Activated CD8-positive, alpha-beta T cell treated with anti-CD3 and anti-CD28 coated beads, Interleukin-2, amount 10 ng/mL, durations not matched to agents 7 days and 5 days (primary cell): ENCODE results near the gene CCR5AS.
A peak's percentile ranks its signal among the peaks of the same experiment; 100 is the strongest.
"Not testable (repeated sequence)": the region's sequence is repeated elsewhere in the genome, so short reads cannot be mapped to it uniquely, and the experiment has no call there.

ENCODE experiments used
- ATAC-seq: fragments of 150-1000 bp; cut with Tn5 transposase; one replicate; pipeline ENCODE4 v1.10.0; 2021; ENCODE audit warnings: moderate library complexity
- CTCF ChIA-PET: fragments of 350-600 bp; sonication (Branson Sonifier 250); formaldehyde crosslinking; loops from one replicate; lab custom pipeline; 2021; ENCODE audit warnings: antibody characterized with exemption; lab: Charles Lee
- POLR2A ChIA-PET: fragments of 350-600 bp; sonication (Branson Sonifier 250); formaldehyde crosslinking; loops from one replicate; lab custom pipeline; 2021; ENCODE audit warnings: antibody characterized with exemption; lab: Charles Lee
- DNase-seq: peaks from one replicate; pipeline ENCODE4 v3.0.0-alpha.2; 2020
- H3K27ac Mint-ChIP-seq: one replicate; pipeline ENCODE4 v1.8.0; 2021; ENCODE audit warnings: mild to moderate bottlenecking, mixed read lengths
- H3K27me3 Mint-ChIP-seq: one replicate; pipeline ENCODE4 v1.8.0; 2021; ENCODE audit warnings: low read depth, mixed read lengths
- H3K36me3 Mint-ChIP-seq: one replicate; pipeline ENCODE4 v1.8.0; 2021; ENCODE audit warnings: low read depth, mixed read lengths
- H3K4me1 Mint-ChIP-seq: one replicate; pipeline ENCODE4 v1.8.0; 2021; ENCODE audit warnings: low read depth, mixed read lengths
- H3K4me3 Mint-ChIP-seq: one replicate; pipeline ENCODE4 v1.8.0; 2021; ENCODE audit warnings: mild to moderate bottlenecking, mixed read lengths
- H3K9me3 Mint-ChIP-seq: one replicate; pipeline ENCODE4 v1.8.0; 2022; ENCODE audit warnings: mixed read lengths; ENCODE audit not compliant: insufficient read depth

Gene CCR5AS

DNA sequence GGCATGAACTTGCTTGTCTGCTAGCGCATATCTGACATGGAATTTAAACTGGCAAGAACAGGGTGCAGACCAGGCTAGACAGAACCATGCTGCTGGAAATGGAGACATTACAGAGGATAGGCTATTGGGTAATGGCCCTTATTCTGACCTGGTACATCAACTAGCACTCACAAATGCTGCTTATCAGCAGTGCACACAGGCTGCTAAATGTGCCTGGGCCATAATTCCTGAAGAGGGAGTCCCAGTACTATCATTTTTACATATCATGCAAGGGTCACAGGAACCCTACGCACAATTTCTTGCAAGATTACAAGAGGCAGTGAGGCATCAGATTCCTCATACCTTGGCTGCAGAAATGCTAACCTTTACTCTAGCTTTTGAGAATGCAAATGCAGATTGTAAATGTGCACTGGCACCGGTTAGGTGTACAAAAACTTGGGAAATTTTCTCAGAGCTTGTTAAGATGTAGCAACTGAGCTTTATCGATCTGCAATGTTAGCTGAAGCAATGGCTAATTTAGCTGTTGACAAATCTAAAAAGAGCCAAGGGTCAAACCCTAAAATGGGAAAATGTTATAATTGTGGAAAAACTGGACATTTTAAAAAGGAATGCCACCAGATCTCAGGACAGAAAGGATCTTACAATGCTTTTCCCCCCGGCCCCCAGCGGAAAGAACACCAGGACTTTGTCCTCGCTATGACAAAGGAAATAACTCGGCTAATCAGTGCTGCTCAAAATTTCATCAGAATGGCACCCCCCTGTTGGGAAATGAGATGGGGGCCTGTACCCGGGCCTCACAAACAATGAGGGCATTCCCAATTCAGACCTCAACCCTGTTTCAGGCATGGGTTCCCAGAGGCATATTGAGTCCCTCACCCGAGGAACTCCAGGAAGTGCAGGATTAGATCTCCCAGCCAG lies 21.3 kb upstream of the CCR5AS start:
- ATAC-seq: no peak
- DNase-seq: no peak
- ChIA-PET POLR2A (interaction anchor here (0.5 kb wide), 1 partner anchor 47 kb away, joined by 3 read pairs; no protein-coding TSS in a partner anchor), CTCF (interaction anchor here (0.9 to 2.5 kb wide), 4 partner anchors 59 to 485 kb away, joined by 3 to 12 read pairs (median 4); partner anchors contain the start of gene CXCR6)
- H3K9me3 Mint-ChIP-seq: peaks cover 18% of the 10 kb centered on the region
- H3K4me3 Mint-ChIP-seq: no peak overlapping the region
- peaks cover 5% of the 10 kb centered on the region for H3K27me3 Mint-ChIP-seq
- H3K4me1 Mint-ChIP-seq: peaks cover 34% of the 10 kb centered on the region
- no peak overlapping the region for H3K27ac Mint-ChIP-seq
- peaks cover 5% of the 10 kb centered on the region for H3K36me3 Mint-ChIP-seq

DNA sequence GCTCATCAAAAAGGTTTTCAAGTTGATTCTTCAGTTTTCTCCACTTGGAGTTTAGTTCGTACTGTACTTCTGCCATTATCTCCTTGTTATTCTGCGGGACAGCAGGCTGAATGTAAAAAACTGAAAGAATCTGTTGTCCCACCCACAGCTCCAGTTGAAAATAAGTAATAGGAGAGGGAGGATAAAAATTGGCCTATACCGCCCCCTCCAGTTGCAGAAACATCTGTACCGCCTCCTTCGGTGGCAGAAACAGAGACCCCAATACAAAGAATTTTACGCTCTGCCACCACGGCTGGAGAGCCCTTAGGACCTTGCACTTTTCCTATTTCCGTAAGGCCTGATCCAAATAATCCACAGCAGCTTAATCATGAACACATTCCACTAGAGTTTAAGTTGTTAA lies 20.5 kb upstream of the CCR5AS start:
- H3K27me3 Mint-ChIP-seq, ATAC-seq, H3K4me3 Mint-ChIP-seq, H3K27ac Mint-ChIP-seq, H3K36me3 Mint-ChIP-seq: not testable (repeated sequence)
- ChIA-PET POLR2A (interaction anchor here (1.1 kb wide), 1 partner anchor 58 kb away, joined by 5 read pairs; no protein-coding TSS in a partner anchor), CTCF (interaction anchor here (0.6 to 3.3 kb wide), 9 partner anchors 20 to 484 kb away, joined by 3 to 17 read pairs (median 4); partner anchors contain the start of genes CCR5AS, CCRL2 and CXCR6)
- peaks cover 27% of the 10 kb centered on the region for H3K4me1 Mint-ChIP-seq
- peaks cover 13% of the 10 kb centered on the region for H3K9me3 Mint-ChIP-seq
- DNase-seq: peak; percentile 37

DNA sequence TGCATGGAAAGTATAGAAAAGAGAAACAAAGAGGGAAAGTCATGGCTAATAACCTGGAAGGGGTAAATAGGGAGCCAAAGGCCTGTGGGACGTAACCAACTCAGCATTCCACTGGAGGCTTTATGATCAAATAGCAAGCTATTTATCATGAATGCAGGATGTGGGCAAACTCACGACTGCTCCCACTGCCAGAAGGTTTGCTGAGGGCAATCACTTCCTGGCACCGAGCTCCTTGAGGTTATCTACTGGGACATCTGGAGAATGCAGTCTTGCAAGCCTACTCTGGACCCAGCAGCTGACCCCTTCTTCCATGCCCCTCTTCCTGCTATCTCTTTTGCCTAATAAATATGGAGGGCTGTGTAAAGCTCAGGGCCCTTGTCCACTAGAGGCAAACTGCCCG lies 19.6 kb upstream of the CCR5AS start:
- not testable (repeated sequence) for H3K9me3 Mint-ChIP-seq, H3K4me3 Mint-ChIP-seq, ATAC-seq, DNase-seq, H3K27me3 Mint-ChIP-seq, H3K27ac Mint-ChIP-seq, H3K36me3 Mint-ChIP-seq
- CTCF ChIA-PET: interaction anchor here (0.7 to 3.3 kb wide), 7 partner anchors 19 to 212 kb away, joined by 3 to 17 read pairs (median 3); partner anchors contain the start of genes CCR5AS and CCRL2
- H3K4me1 Mint-ChIP-seq: peaks cover 24% of the 10 kb centered on the region
- POLR2A ChIA-PET: interaction anchor here (1.1 kb wide), 1 partner anchor 58 kb away, joined by 5 read pairs; no protein-coding TSS in a partner anchor

DNA sequence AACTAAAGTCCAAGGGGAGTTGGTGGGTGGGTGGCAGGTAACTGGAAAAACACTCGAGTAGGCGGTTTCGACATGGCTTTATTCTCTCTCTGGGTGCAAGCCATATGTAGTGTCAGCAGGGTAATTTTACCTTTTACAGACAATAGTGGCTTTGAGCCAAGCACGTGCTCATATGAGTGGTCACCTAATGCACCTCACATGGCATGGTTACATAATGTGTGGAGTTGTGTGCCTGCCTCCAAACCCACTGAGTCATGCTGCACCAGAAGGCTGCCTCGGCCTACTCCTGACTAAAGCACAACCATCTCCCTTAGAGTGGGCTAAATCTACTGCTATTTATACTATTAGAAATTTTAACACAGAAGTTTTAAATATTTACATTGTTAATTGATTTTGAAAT lies 16.7 kb upstream of the CCR5AS start:
- DNase-seq (no peak), ATAC-seq (no peak)
- CTCF ChIA-PET: interaction anchor here (1.1 to 2.4 kb wide), 2 partner anchors 16 to 65 kb away, joined by 3 to 8 read pairs; partner anchors contain the start of gene CCRL2
- Mint-ChIP-seq H3K4me1 (peaks cover 24% of the 10 kb centered on the region), H3K9me3 (no peaks in the 10 kb centered on the region), H3K27ac (no peak overlapping the region), H3K4me3 (no peak overlapping the region), H3K36me3 (no peaks in the 10 kb centered on the region), H3K27me3 (no peaks in the 10 kb centered on the region)
- POLR2A ChIA-PET: no interaction called here

DNA sequence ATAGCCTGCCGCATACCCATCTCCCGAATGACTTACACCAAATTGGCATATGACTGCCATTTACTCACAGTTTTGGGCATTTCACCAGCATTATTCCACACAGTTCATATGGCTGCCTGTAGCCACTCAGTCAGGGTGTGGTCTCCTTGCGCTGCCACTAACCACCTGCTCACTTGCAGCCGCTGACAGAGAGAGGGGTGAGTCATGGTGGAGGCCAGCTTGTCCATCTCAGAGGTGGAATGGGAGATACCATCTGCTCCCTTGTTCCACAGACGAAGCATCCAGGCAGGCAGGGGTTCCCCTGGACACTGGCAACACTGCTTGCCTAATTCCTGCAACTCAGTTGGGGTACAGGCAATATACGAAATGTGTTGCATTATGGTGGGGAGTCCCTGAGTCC lies 15.8 kb upstream of the CCR5AS start:
- Mint-ChIP-seq H3K27ac (no peak overlapping the region), H3K9me3 (no peaks in the 10 kb centered on the region), H3K4me1 (peaks cover 22% of the 10 kb centered on the region), H3K4me3 (no peak overlapping the region), H3K36me3 (no peaks in the 10 kb centered on the region), H3K27me3 (no peaks in the 10 kb centered on the region)
- ATAC-seq: no peak
- ChIA-PET POLR2A (no interaction called here), CTCF (no interaction called here)
- DNase-seq: no peak

DNA sequence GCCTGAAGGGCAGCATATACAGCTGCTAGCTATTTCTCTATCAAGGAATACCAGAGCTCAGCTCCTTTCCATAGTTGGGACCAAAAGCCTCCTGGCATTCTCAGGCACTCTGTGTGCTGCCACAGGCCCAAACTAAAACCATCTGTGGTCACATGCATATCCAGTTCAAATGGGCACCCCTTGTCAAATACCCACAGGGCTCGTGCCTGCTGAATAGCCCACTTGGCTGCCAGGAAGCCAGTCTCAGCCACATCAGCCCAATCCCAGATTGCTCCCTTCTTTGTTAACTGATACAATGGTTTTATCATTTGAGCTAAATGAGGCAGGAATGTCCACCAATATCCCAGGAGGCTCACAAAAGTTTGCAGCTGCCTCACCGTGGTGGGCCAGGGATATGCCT lies 14.1 kb upstream of the CCR5AS start:
- H3K36me3 Mint-ChIP-seq: no peaks in the 10 kb centered on the region
- ATAC-seq (no peak), DNase-seq (no peak)
- H3K4me1 Mint-ChIP-seq: peaks cover 20% of the 10 kb centered on the region
- H3K27me3 Mint-ChIP-seq: no peaks in the 10 kb centered on the region
- H3K27ac Mint-ChIP-seq: no peak overlapping the region
- H3K9me3 Mint-ChIP-seq: no peaks in the 10 kb centered on the region
- POLR2A ChIA-PET: interaction anchor here (0.7 kb wide), 1 partner anchor 1299 kb away, joined by 3 read pairs; no protein-coding TSS in a partner anchor
- no peak overlapping the region for H3K4me3 Mint-ChIP-seq
- CTCF ChIA-PET: no interaction called here

DNA sequence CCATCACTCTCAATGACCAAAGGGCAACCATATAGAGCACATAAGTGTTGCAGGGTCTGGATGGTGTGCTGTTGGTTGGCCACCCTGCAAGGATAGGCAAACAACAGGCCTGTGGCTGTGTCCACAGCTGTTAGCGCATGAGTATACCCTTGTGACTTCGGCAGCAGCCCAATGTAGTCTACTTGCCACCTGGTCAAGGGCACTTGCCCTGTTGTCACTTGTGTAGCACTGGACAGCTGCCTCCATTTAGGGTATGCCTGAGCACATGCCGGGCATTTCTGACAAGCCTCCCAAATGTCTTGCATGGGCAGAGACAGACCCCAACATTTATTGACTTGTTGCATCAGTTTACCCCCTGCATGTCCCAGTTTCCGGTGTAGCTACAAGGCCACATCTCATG lies 12.9 kb upstream of the CCR5AS start:
- CTCF ChIA-PET: interaction anchor here (1.2 kb wide), 1 partner anchor 30 kb away, joined by 3 read pairs; no protein-coding TSS in a partner anchor
- Mint-ChIP-seq H3K36me3 (no peaks in the 10 kb centered on the region), H3K27ac (no peak overlapping the region), H3K4me3 (no peak overlapping the region), H3K9me3 (no peaks in the 10 kb centered on the region), H3K4me1 (peaks cover 18% of the 10 kb centered on the region), H3K27me3 (no peaks in the 10 kb centered on the region)
- POLR2A ChIA-PET: no interaction called here
- DNase-seq (no peak), ATAC-seq (no peak)

DNA sequence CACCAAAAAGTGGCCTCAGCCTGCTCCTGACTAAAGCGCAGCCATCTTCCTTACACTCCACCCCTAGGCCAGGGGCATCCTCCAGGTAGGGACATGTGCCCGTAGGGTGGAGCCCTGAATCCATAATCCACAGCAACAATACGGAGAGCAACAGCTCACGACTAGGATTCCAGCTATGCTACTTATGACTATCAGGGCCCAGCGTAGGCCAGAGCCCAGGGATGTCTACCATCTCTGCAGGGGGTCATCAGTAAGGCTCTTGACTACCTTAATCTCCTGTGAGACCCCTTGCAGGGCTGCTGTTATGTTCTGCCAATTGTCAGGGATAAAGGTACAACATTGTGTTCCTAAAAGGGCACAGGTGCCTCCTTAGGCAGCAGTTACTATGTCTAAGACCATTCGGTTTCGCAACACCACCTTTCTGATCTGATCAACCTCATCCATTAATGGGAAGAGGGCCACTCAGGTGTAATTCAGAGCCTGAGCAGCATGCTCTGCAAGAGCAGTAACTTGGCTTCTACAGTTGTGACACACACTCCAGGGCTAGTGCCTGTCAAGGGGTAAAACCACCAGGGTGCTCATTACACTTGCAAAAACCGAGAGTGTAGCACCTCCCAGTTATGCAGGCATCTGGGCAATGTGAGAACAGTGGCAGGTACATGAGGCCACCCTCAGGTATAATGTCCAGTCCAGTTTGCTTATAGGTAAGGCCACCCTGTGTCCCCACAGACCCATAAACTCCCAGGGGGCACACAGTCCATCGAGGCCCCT lies 11.2 kb upstream of the CCR5AS start:
- ChIA-PET POLR2A (no interaction called here), CTCF (interaction anchor here (1.2 kb wide), 1 partner anchor 10 kb away, joined by 3 read pairs; no protein-coding TSS in a partner anchor)
- Mint-ChIP-seq H3K36me3 (no peaks in the 10 kb centered on the region), H3K4me1 (peaks cover 18% of the 10 kb centered on the region), H3K9me3 (no peaks in the 10 kb centered on the region), H3K4me3 (no peak overlapping the region), H3K27me3 (no peaks in the 10 kb centered on the region), H3K27ac (no peak overlapping the region)
- DNase-seq: no peak
- no peak for ATAC-seq

DNA sequence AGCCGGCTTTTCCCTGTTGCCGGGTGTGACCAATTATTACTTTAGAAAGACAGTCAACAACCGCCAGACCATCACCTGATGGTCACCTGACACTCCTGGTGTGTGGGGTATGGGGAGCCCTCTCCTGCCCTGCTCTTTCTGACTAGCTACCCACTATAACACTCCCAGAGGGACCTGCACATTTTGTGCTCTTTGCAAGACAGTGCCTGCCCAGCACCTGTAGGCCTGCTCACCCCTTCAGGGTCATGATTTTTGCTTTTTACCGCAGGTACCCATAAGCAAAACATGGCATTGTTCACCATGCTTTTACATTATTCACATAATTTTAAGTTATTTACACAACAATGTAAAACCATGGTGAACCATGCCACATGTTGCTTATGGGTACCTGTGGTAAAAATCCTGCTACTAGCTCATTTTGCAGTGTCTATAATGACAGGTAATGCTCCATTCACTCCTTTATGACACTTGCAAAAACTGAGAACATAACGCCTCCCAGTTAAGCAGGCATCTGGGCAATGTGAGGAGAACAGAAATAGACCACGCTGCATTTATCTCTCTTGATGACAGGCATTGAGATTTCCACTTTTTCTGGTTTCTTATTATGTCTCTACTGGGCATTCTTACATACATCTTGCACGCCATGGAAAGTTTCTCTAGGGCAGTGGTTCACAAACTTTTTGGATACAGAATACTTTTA lies 10.1 kb upstream of the CCR5AS start:
- no peak for ATAC-seq
- Mint-ChIP-seq H3K4me3 (no peak overlapping the region), H3K27me3 (no peaks in the 10 kb centered on the region), H3K9me3 (no peaks in the 10 kb centered on the region), H3K27ac (no peak overlapping the region), H3K36me3 (no peaks in the 10 kb centered on the region), H3K4me1 (peaks cover 25% of the 10 kb centered on the region)
- DNase-seq: no peak
- CTCF ChIA-PET: interaction anchor here (1.1 to 1.2 kb wide), 2 partner anchors 9 to 10 kb away, joined by 3 read pairs; partner anchors contain the start of genes CCR5AS and CCRL2
- POLR2A ChIA-PET: interaction anchor here (0.7 kb wide), 2 partner anchors 10 to 1154 kb away, joined by 3 read pairs; partner anchors contain the start of genes CCR5AS and CCRL2

DNA sequence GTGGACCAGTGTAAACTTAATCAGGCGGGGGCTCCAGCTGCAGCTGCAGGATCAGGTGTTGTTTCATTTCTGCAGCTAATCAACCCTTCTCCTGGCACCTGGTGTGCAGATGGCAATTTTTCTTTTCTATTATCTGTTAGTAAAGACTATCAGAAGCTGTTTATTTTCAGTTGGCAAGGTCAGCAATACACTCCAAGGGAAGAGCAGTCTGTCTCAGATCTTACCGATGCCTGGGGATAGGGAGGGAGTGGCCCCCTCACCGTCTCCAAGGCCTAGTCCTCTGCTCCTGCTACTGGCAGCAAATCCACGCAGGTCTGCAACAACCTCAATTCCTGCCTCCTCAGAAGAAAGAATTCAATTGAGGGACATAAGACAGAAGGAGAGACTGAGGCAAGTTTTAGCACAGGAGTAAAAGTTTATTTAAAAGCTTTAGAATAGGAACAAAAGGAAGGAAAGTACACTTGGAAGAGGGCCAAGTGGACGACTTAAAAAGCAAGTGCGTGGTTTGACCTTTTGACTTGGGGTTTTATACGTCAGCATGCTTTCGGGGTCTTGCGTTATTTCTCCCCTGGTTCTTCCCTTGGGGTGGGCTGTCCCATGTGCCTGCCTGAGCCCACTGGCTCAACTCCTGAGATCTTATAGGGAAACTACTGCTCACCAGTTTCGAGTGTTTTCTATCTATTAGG lies 9.4 kb upstream of the CCR5AS start:
- Mint-ChIP-seq H3K27ac (peak overlapping the region; percentile 36), H3K9me3 (no peaks in the 10 kb centered on the region), H3K36me3 (no peaks in the 10 kb centered on the region), H3K4me3 (no peak overlapping the region), H3K27me3 (no peaks in the 10 kb centered on the region), H3K4me1 (peaks cover 25% of the 10 kb centered on the region)
- POLR2A ChIA-PET: interaction anchor here (0.7 kb wide), 2 partner anchors 9 to 1154 kb away, joined by 3 read pairs; partner anchors contain the start of genes CCR5AS and CCRL2
- no peak for ATAC-seq
- DNase-seq: no peak
- CTCF ChIA-PET: interaction anchor here (0.9 to 1.1 kb wide), 2 partner anchors 9 to 34 kb away, joined by 3 read pairs; partner anchors contain the start of genes CCR5AS and CCRL2
